SK-N-SH (cell line): ENCODE measurements around the gene JAKMIP3. TPM values are rescaled to one million over a fixed set of nuclear protein-coding genes. Genes with fewer than 3 reads are reported as not detected.

Source experiments
- CTCF ChIA-PET: fragments of 300-600, 350-600 bp; formaldehyde crosslinking; extraction: SDS; loops from one replicate; lab custom pipeline; 2021; lab: Yijun Ruan, JAX
- POLR2A ChIA-PET: fragments of 350-600 bp; sonication (Branson Sonifier 250); formaldehyde crosslinking; extraction: SDS; loops from one replicate; lab custom pipeline; 2020; ENCODE audit warnings: antibody characterized with exemption, inconsistent platforms; lab: Yijun Ruan, JAX
- DNase-seq: peaks from one replicate; pipeline ENCODE4 v3.0.0; 2012
- H2AFZ ChIP-seq: fragments of 200-600 bp; sonication (generic); 2 replicates; pipeline ENCODE4 v1.8.1; 2016; ENCODE audit warnings: antibody characterized with exemption, mild to moderate bottlenecking, low read depth
- H3F3A ChIP-seq: fragments of 200-600 bp; sonication (generic); replicated peaks from 2 replicates; pipeline ENCODE3; 2016; ENCODE audit warnings: antibody characterized with exemption, mild to moderate bottlenecking; ENCODE audit not compliant: insufficient read depth
- H3K27ac ChIP-seq, 2 experiments: fragments of 200-500 bp in 1 of 2; fragments of 200-600 bp in 1 of 2; sonication (Bioruptor generic) in 1 of 2; sonication (generic), shearing (Covaris generic) in 1 of 2; 2 replicates each; pipeline versions ENCODE4 v1.5.1 to v1.6.1; 2014 to 2016; ENCODE audit warnings: low read depth in 2 of 2, inconsistent platforms in 1 of 2, low read length in 1 of 2, mild to moderate bottlenecking in 1 of 2, mixed read lengths in 1 of 2
- H3K27me3 ChIP-seq: fragments of 200-600 bp; sonication (generic), shearing (Covaris generic); 2 replicates; pipeline ENCODE4 v1.6.1; 2016; ENCODE audit warnings: mixed run types; ENCODE audit not compliant: insufficient read depth
- H3K36me3 ChIP-seq, 2 experiments: fragments of 200-500 bp in 1 of 2; fragments of 200-600 bp in 1 of 2; sonication (Bioruptor generic) in 1 of 2; sonication (generic) in 1 of 2; replicated peaks in 1 of 2; 2 replicates each; pipeline versions ENCODE3 to v1.5.1; 2014 to 2016; ENCODE audit warnings: low read length in 1 of 2, mild to moderate bottlenecking in 1 of 2; ENCODE audit not compliant: insufficient read depth in 2 of 2, control insufficient read depth in 1 of 2
- H3K4me1 ChIP-seq, 2 experiments: fragments of 200-500 bp in 1 of 2; fragments of 200-600 bp in 1 of 2; sonication (Bioruptor generic) in 1 of 2; sonication (generic), shearing (Covaris generic) in 1 of 2; 2 replicates each; pipeline versions ENCODE4 v1.5.1 to v1.6.1; 2014 to 2016; ENCODE audit warnings: low read depth in 1 of 2, low read length in 1 of 2, mixed run types in 1 of 2; ENCODE audit not compliant: insufficient read depth in 2 of 2, control insufficient read depth in 1 of 2
- H3K4me2 ChIP-seq: fragments of 200-600 bp; sonication (generic), shearing (Covaris generic); 2 replicates; pipeline ENCODE4 v1.6.1; 2017; ENCODE audit warnings: mixed run types
- H3K4me3 ChIP-seq, 2 experiments: fragments of 200-500 bp in 1 of 2; fragments of 200-600 bp in 1 of 2; sonication (Bioruptor generic) in 1 of 2; sonication (generic), shearing (Covaris generic) in 1 of 2; 2 replicates each; pipeline versions ENCODE4 v1.5.1 to v1.8.1; 2014 to 2016; ENCODE audit warnings: low read depth in 2 of 2, inconsistent platforms in 1 of 2, low read length in 1 of 2, mild to moderate bottlenecking in 1 of 2, mixed read lengths in 1 of 2, moderate library complexity in 1 of 2
- H3K79me2 ChIP-seq: fragments of 200-600 bp; sonication (generic); 2 replicates; pipeline ENCODE4 v1.8.1; 2017; ENCODE audit warnings: mild to moderate bottlenecking; ENCODE audit not compliant: insufficient read depth
- H3K9ac ChIP-seq: fragments of 200-600 bp; sonication (generic); 2 replicates; pipeline ENCODE4 v1.6.1; 2017; ENCODE audit warnings: mixed run types
- H3K9me2 ChIP-seq: fragments of 200-600 bp; sonication (generic); 2 replicates; pipeline ENCODE4 v1.6.1; 2017; ENCODE audit warnings: mixed run types
- H3K9me3 ChIP-seq: fragments of 200-600 bp; sonication (generic); 2 replicates; pipeline ENCODE4 v1.6.1; 2017; ENCODE audit warnings: mixed run types, mild to moderate bottlenecking, moderate library complexity
- H4K20me1 ChIP-seq: fragments of 200-600 bp; sonication (generic); 2 replicates; pipeline ENCODE4 v1.6.1; 2017; ENCODE audit warnings: mild to moderate bottlenecking, mixed run types; ENCODE audit not compliant: insufficient read depth
- GATA2 ChIP-seq: sonication (generic); formaldehyde crosslinking; IDR thresholded peaks from 2 replicates; pipeline ENCODE4 v1.5.0; 2020; ENCODE audit warnings: mild to moderate bottlenecking, missing genetic modification reagents
- JUND ChIP-seq: IDR thresholded peaks from 2 replicates; pipeline ENCODE4 v1.4.0; 2012
- MEF2A ChIP-seq: IDR thresholded peaks from 2 replicates; pipeline ENCODE4 v1.4.0; 2012; ENCODE audit warnings: low read depth, borderline replicate concordance
- NFIC ChIP-seq: IDR thresholded peaks from 2 replicates; pipeline ENCODE4 v1.4.0; 2012; ENCODE audit warnings: borderline replicate concordance
- RCOR1 ChIP-seq: fragments of 150-350 bp; IDR thresholded peaks from 2 replicates; pipeline ENCODE4 v1.6.1; 2017; ENCODE audit warnings: antibody characterized with exemption, low read length
- RXRA ChIP-seq: IDR thresholded peaks from 2 replicates; pipeline ENCODE4 v1.4.0; 2012; ENCODE audit warnings: low read depth, mild to moderate bottlenecking, borderline replicate concordance
- SIN3A ChIP-seq: IDR thresholded peaks from 2 replicates; pipeline ENCODE4 v1.6.1; 2012; ENCODE audit warnings: low read depth, mild to moderate bottlenecking, low read length, moderate library complexity, borderline replicate concordance
- TCF12 ChIP-seq: IDR thresholded peaks from 2 replicates; pipeline ENCODE4 v1.4.0; 2012
- WGBS: methylation state at CpG from one replicate; pipeline ENCODE4 v1.1.6; 2017; ENCODE audit warnings: low lambda C conversion rate; 5-methylcytosine and 5-hydroxymethylcytosine counted together
- polyA plus RNA-seq, 3 experiments: library from polyadenylated mRNA; depleted of rRNA; stranded (reverse); fragments of >200 nt; gene quantifications; 2 replicates each; pipeline ENCODE4 v1.2.3, GENCODE V29; 2012
- TF ChIP-seq, protein P1 (sequence below): IDR thresholded peaks from 2 replicates; pipeline ENCODE4 v1.6.1; 2012; ENCODE audit warnings: mild to moderate bottlenecking, low read depth, low read length, moderate library complexity
- TF ChIP-seq, protein P2 (sequence below): IDR thresholded peaks from 2 replicates; pipeline ENCODE4 v1.4.0; 2012; ENCODE audit warnings: low read depth, borderline replicate concordance
- TF ChIP-seq, protein P3 (sequence below): fragments of 200-600 bp; sonication (generic); IDR thresholded peaks from 2 replicates; pipeline ENCODE4 v1.6.1; 2017; ENCODE audit warnings: antibody characterized with exemption, mild to moderate bottlenecking, moderate library complexity
- TF ChIP-seq, protein P4 (sequence below): IDR thresholded peaks from 2 replicates; pipeline ENCODE4 v1.4.0; 2012; ENCODE audit warnings: low read depth
- TF ChIP-seq, protein P5 (sequence below): fragments of 150-350 bp; IDR thresholded peaks from 2 replicates; pipeline ENCODE4 v1.6.1; 2017; ENCODE audit warnings: antibody characterized with exemption, low read length, low read depth, borderline replicate concordance

Gene JAKMIP3
- polyA plus RNA-seq, 1 of the 3 experiments (the other 2 are of a cell fraction), result 0.02 TPM

DNA sequence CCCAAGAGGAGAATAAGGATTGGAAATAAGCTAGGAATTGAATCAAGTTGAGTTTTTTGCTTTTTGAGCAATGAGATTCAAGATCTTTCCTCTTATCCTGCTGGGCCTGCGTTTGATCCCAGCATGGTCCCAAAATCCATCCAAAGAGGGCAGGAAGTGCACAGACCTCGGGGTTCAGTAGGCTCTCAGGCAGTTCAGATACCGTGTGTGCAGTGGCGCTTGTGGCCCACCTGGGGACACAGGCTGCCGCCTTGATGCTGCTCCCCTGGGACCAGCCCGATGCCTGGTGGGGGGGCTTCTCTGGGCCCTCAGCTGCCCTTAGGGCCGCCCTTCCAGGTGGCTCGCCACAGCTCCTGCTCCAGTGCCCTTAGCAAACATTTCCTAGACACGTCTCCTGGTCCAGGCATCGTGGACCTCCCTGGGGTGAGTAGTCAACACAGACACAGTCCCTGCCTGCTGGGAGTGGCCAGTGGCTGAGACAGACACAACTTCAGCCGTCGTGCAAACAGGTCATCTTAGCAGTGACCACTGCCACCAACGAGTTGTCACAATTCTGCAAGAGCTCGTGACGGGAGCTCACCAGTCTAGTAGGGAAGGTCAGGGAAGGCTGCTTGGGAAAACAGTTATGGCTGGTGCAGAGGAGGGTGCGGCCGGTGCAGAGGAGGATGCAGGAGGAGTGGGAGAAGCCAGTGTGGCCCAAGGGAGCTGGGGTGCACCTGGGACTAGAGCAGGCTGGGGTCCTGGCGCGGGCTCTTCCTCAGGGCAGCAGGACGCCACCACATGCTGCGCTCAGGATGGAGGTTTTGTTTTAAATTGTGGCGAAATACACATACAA, 21.7 kb upstream of the JAKMIP3 start:
- H3K4me1 ChIP-seq, result no peaks in the 10 kb centered on the region
- WGBS, result 63% methylated on average over 14 of the region's 22 CpGs
- H3K9ac ChIP-seq, result no peak overlapping the region
- no peaks in the 10 kb centered on the region for H3K36me3 ChIP-seq
- H3K4me3 ChIP-seq, result no peak overlapping the region
- H3F3A ChIP-seq, result no peaks in the 10 kb centered on the region
- no peak for DNase-seq
- H4K20me1 ChIP-seq, result no peaks in the 10 kb centered on the region
- ChIA-PET POLR2A (no interaction called here), CTCF (interaction anchor here (1.6 to 3.0 kb wide), 4 partner anchors 15 to 98 kb away, joined by 4 to 10 read pairs (median 7); no protein-coding TSS in a partner anchor)
- H3K9me2 ChIP-seq, result no peaks in the 10 kb centered on the region
- TF ChIP-seq, protein P1, sequence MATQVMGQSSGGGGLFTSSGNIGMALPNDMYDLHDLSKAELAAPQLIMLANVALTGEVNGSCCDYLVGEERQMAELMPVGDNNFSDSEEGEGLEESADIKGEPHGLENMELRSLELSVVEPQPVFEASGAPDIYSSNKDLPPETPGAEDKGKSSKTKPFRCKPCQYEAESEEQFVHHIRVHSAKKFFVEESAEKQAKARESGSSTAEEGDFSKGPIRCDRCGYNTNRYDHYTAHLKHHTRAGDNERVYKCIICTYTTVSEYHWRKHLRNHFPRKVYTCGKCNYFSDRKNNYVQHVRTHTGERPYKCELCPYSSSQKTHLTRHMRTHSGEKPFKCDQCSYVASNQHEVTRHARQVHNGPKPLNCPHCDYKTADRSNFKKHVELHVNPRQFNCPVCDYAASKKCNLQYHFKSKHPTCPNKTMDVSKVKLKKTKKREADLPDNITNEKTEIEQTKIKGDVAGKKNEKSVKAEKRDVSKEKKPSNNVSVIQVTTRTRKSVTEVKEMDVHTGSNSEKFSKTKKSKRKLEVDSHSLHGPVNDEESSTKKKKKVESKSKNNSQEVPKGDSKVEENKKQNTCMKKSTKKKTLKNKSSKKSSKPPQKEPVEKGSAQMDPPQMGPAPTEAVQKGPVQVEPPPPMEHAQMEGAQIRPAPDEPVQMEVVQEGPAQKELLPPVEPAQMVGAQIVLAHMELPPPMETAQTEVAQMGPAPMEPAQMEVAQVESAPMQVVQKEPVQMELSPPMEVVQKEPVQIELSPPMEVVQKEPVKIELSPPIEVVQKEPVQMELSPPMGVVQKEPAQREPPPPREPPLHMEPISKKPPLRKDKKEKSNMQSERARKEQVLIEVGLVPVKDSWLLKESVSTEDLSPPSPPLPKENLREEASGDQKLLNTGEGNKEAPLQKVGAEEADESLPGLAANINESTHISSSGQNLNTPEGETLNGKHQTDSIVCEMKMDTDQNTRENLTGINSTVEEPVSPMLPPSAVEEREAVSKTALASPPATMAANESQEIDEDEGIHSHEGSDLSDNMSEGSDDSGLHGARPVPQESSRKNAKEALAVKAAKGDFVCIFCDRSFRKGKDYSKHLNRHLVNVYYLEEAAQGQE, result no peak
- TF ChIP-seq TCF12 (no peak), RCOR1 (no peak), JUND (no peak), GATA2 (CRISPR knock-in tag) (no peak), SIN3A (no peak), MEF2A (no peak), NFIC (no peak), RXRA (no peak)
- TF ChIP-seq, protein P2, sequence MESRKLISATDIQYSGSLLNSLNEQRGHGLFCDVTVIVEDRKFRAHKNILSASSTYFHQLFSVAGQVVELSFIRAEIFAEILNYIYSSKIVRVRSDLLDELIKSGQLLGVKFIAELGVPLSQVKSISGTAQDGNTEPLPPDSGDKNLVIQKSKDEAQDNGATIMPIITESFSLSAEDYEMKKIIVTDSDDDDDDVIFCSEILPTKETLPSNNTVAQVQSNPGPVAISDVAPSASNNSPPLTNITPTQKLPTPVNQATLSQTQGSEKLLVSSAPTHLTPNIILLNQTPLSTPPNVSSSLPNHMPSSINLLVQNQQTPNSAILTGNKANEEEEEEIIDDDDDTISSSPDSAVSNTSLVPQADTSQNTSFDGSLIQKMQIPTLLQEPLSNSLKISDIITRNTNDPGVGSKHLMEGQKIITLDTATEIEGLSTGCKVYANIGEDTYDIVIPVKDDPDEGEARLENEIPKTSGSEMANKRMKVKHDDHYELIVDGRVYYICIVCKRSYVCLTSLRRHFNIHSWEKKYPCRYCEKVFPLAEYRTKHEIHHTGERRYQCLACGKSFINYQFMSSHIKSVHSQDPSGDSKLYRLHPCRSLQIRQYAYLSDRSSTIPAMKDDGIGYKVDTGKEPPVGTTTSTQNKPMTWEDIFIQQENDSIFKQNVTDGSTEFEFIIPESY, result no peak
- TF ChIP-seq, protein P3, sequence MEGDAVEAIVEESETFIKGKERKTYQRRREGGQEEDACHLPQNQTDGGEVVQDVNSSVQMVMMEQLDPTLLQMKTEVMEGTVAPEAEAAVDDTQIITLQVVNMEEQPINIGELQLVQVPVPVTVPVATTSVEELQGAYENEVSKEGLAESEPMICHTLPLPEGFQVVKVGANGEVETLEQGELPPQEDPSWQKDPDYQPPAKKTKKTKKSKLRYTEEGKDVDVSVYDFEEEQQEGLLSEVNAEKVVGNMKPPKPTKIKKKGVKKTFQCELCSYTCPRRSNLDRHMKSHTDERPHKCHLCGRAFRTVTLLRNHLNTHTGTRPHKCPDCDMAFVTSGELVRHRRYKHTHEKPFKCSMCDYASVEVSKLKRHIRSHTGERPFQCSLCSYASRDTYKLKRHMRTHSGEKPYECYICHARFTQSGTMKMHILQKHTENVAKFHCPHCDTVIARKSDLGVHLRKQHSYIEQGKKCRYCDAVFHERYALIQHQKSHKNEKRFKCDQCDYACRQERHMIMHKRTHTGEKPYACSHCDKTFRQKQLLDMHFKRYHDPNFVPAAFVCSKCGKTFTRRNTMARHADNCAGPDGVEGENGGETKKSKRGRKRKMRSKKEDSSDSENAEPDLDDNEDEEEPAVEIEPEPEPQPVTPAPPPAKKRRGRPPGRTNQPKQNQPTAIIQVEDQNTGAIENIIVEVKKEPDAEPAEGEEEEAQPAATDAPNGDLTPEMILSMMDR, result no peak
- TF ChIP-seq, protein P4, sequence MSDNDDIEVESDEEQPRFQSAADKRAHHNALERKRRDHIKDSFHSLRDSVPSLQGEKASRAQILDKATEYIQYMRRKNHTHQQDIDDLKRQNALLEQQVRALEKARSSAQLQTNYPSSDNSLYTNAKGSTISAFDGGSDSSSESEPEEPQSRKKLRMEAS, result no peak
- TF ChIP-seq, protein P5, sequence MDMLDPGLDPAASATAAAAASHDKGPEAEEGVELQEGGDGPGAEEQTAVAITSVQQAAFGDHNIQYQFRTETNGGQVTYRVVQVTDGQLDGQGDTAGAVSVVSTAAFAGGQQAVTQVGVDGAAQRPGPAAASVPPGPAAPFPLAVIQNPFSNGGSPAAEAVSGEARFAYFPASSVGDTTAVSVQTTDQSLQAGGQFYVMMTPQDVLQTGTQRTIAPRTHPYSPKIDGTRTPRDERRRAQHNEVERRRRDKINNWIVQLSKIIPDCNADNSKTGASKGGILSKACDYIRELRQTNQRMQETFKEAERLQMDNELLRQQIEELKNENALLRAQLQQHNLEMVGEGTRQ, result no peak
- H3K4me2 ChIP-seq, result no peak overlapping the region
- no peak overlapping the region for H2AFZ ChIP-seq
- H3K9me3 ChIP-seq, result no peaks in the 10 kb centered on the region
- no peaks in the 10 kb centered on the region for H3K79me2 ChIP-seq
- no peaks in the 10 kb centered on the region for H3K27me3 ChIP-seq
- H3K27ac ChIP-seq, result no peak overlapping the region
